ENCODE results near the gene SIGLEC15. TPM values are rescaled to one million over a fixed set of nuclear protein-coding genes. Genes with fewer than 3 reads are reported as not detected.

SIGLEC15 gene
- total RNA-seq, 1 experiment from 2014 or later: 0.13 TPM

DNA sequence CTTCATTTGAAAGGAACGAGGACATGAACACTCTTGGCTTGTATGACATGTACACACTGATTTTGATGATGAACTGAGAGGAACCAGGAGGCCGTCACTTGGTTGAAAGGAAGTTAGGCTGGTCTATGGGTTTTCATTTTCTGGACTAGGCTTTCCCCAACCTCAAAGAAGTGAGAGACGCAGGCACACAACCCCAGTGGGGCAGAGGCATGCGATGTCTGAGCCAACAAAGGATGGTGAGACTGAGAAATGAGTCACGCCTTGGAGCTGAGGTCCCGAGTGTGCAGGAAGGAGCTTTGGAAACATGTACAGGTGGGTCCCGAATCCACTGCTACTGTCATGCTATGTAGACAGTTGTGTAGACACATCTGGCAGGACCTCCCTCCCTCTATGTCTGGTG, 24.1 kb downstream of the SIGLEC15 start:
- H2BK5ac ChIP-seq (ENCODE audit: insufficient read length, low read length): no peak overlapping the region
- H3K9ac ChIP-seq (ENCODE audit: extremely low read depth, insufficient read length, low read length): no peak overlapping the region
- no peak overlapping the region for H3K14ac ChIP-seq (ENCODE audit: insufficient read depth, low read length)
- TF ChIP-seq, protein P1, sequence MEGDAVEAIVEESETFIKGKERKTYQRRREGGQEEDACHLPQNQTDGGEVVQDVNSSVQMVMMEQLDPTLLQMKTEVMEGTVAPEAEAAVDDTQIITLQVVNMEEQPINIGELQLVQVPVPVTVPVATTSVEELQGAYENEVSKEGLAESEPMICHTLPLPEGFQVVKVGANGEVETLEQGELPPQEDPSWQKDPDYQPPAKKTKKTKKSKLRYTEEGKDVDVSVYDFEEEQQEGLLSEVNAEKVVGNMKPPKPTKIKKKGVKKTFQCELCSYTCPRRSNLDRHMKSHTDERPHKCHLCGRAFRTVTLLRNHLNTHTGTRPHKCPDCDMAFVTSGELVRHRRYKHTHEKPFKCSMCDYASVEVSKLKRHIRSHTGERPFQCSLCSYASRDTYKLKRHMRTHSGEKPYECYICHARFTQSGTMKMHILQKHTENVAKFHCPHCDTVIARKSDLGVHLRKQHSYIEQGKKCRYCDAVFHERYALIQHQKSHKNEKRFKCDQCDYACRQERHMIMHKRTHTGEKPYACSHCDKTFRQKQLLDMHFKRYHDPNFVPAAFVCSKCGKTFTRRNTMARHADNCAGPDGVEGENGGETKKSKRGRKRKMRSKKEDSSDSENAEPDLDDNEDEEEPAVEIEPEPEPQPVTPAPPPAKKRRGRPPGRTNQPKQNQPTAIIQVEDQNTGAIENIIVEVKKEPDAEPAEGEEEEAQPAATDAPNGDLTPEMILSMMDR (conservative IDR thresholded peaks at IDR 0.05): no peak
- no peak overlapping the region for H2BK20ac ChIP-seq (ENCODE audit: low read depth, low read length, poor library complexity, severe bottlenecking)
- Mint-ChIP-seq H3K9me3 (no peaks in the 10 kb centered on the region), H3K27me3 (ENCODE audit: low read depth) (no peaks in the 10 kb centered on the region), H3K27ac (no peak overlapping the region), H3K4me1 (peaks cover 12 to 15% of the 10 kb centered on the region in 2 experiments), H3K4me3 (no peak overlapping the region), H3K36me3 (ENCODE audit: insufficient read depth in 1 of 3, low read depth in 3 of 3) (peaks cover 3 to 20% (median 15%) of the 10 kb centered on the region in 3 experiments; a peak in 6 of 7 replicates)
- WGBS (ENCODE audit: extremely low coverage, insufficient read length, low lambda C conversion rate): no CpG with 5 or more reads among the region's 7 CpGs
- no peaks in the 10 kb centered on the region for H3K27me3 ChIP-seq (ENCODE audit: insufficient read depth, low read length)
- no peak overlapping the region for H4K8ac ChIP-seq (replicated peaks; ENCODE audit: insufficient read length, low read depth, low read length)
- H3K79me1 ChIP-seq (ENCODE audit: insufficient read depth, low read depth, low read length, poor library complexity, severe bottlenecking): no peaks in the 10 kb centered on the region
- no peaks in the 10 kb centered on the region for H3K9me3 ChIP-seq (ENCODE audit: control insufficient read depth, low read depth, low read length)
- no peaks in the 10 kb centered on the region for H3K79me2 ChIP-seq (ENCODE audit: insufficient read depth, low read length)
- H3K18ac ChIP-seq (ENCODE audit: insufficient read length, low read depth, low read length): no peak overlapping the region
- no peak overlapping the region for H3K4me2 ChIP-seq (ENCODE audit: insufficient read depth, insufficient read length, low read length)
- H2BK15ac ChIP-seq (ENCODE audit: low read depth, low read length): no peak overlapping the region
- H4K5ac ChIP-seq (ENCODE audit: insufficient read length, low read depth, low read length): no peak overlapping the region
- H4K91ac ChIP-seq (ENCODE audit: insufficient read length, low read depth, low read length): no peak overlapping the region
- no peak overlapping the region for H2AFZ ChIP-seq (ENCODE audit: low read length)
- no peak for DNase-seq
- H3T11ph ChIP-seq (ENCODE audit: low read length): no peak overlapping the region
- no peaks in the 10 kb centered on the region for H4K20me1 ChIP-seq (ENCODE audit: control insufficient read depth, insufficient read depth, insufficient read length)
- H3K4me1 ChIP-seq (ENCODE audit: insufficient read depth, low read length): no peaks in the 10 kb centered on the region
- no peak overlapping the region for H2AK5ac ChIP-seq (ENCODE audit: insufficient read length, low read length)
- no peaks in the 10 kb centered on the region for H3K23me2 ChIP-seq (ENCODE audit: insufficient read length, low read depth, low read length, poor library complexity, severe bottlenecking)
- H2BK120ac ChIP-seq (ENCODE audit: low read depth, low read length, poor library complexity, severe bottlenecking): no peak overlapping the region
- H3K27ac ChIP-seq (ENCODE audit: insufficient read length, low read depth, low read length): no peak overlapping the region
- H3K56ac ChIP-seq (ENCODE audit: insufficient read length, low read depth, low read length): no peak overlapping the region
- H2BK12ac ChIP-seq (ENCODE audit: insufficient read length, low read depth, low read length): no peak overlapping the region
- H3K23ac ChIP-seq (ENCODE audit: insufficient read length, low read depth, low read length): no peak overlapping the region
- H3K4ac ChIP-seq (ENCODE audit: low read depth, low read length): no peak overlapping the region

All from H9 (cell line).